Natural killer cell (primary cell): Measurements from ENCODE around the gene FLNA. TPM values are rescaled to one million over a fixed set of nuclear protein-coding genes. Genes with fewer than 3 reads are reported as not detected.

Source experiments
- ATAC-seq, 3 donors: fragments of 150-1000 bp in 2 of 3; fragments of 200-7000 bp in 1 of 3; cut with Tn5 transposase; 1 replicate in 1 of 3; 2 replicates in 2 of 3; pipeline ENCODE4 v1.10.0; 2021; ENCODE audit warnings: mild to moderate bottlenecking in 2 of 3, moderate library complexity in 2 of 3
- DNase-seq, 2 donors: peaks; one replicate each; pipeline versions ENCODE4 v3.0.0 to v3.0.0-alpha.2; 2013 to 2021; ENCODE audit warnings: mixed read lengths in 1 of 2
- H3K27ac ChIP-seq: one replicate; pipeline ENCODE4 v1.5.1; 2013; ENCODE audit warnings: mild to moderate bottlenecking, low read length
- H3K27me3 ChIP-seq: one replicate; pipeline ENCODE4 v1.6.1; 2013; ENCODE audit warnings: low read length; ENCODE audit not compliant: control insufficient read depth, insufficient read depth
- H3K36me3 ChIP-seq: one replicate; pipeline ENCODE4 v1.6.1; 2013; ENCODE audit warnings: low read length; ENCODE audit not compliant: control insufficient read depth, insufficient read depth
- H3K4me1 ChIP-seq: one replicate; pipeline ENCODE4 v1.6.1; 2013; ENCODE audit warnings: low read length; ENCODE audit not compliant: control insufficient read depth, insufficient read depth
- H3K4me3 ChIP-seq: one replicate; pipeline ENCODE4 v1.5.1; 2013; ENCODE audit warnings: low read length
- H3K9me3 ChIP-seq: one replicate; pipeline ENCODE4 v1.6.1; 2013; ENCODE audit warnings: low read length; ENCODE audit not compliant: control insufficient read depth, insufficient read depth
- H3K27ac Mint-ChIP-seq, 2 donors: one replicate each; pipeline ENCODE4 v1.8.0; 2022; ENCODE audit warnings: mild to moderate bottlenecking in 2 of 2, mixed read lengths in 2 of 2, moderate library complexity in 1 of 2
- H3K27me3 Mint-ChIP-seq, 2 donors: one replicate each; pipeline ENCODE4 v1.8.0; 2022; ENCODE audit warnings: low read depth in 2 of 2, mixed read lengths in 2 of 2
- H3K36me3 Mint-ChIP-seq: one replicate; pipeline ENCODE4 v1.8.0; 2022; ENCODE audit warnings: mixed read lengths
- H3K4me1 Mint-ChIP-seq, 2 donors: one replicate each; pipeline ENCODE4 v1.8.0; 2022; ENCODE audit warnings: mixed read lengths in 2 of 2
- H3K4me3 Mint-ChIP-seq: one replicate; pipeline ENCODE4 v1.8.0; 2022; ENCODE audit warnings: mild to moderate bottlenecking, moderate library complexity, mixed read lengths
- H3K9me3 Mint-ChIP-seq, 2 donors: one replicate each; pipeline ENCODE4 v1.8.0; 2022; ENCODE audit warnings: mixed read lengths in 2 of 2
- CTCF ChIP-seq: fragments of 200-600 bp; IDR thresholded peaks from one replicate; pipeline ENCODE4 v1.8.0; 2022; ENCODE audit warnings: antibody characterized with exemption
- WGBS: methylation state at CpG from one replicate; pipeline ENCODE4 v1.1.7; 2013; ENCODE audit warnings: missing lambda C conversion rate; ENCODE audit not compliant: insufficient coverage; 5-methylcytosine and 5-hydroxymethylcytosine counted together
- intact Hi-C: fragments of 100-400 bp; cut with micrococcal nuclease; formaldehyde crosslinking; loops from one replicate; pipeline ENCODE4 v1.14.2; 2022
- total RNA-seq, 4 donors: library from RNA; stranded (reverse); fragments of 120-200 nt in 1 of 4; gene quantifications; one replicate each; pipeline versions ENCODE4 v1.2.3 to v1.2.4, GENCODE V29; 2013 to 2022

FLNA gene
- total RNA-seq, 3 donors from 2014 or later (not counting 1 experiment from before 2014, with no cell fraction given), result 2,872 to 3,483 (median 2,927) TPM

- Histone ChIP-seq H3K4me3 (no peak overlapping the region), H3K36me3 (peaks cover 63% of the 10 kb centered on the region), H3K4me1 (peaks cover 62% of the 10 kb centered on the region), H3K9me3 (no peaks in the 10 kb centered on the region), H3K27me3 (no peaks in the 10 kb centered on the region), H3K27ac (peak overlapping the region; percentile 100)
- peak overlapping the region; percentile 55 for H3K4me3 Mint-ChIP-seq
- peaks cover 11 to 26% of the 10 kb centered on the region in 2 donors for H3K4me1 Mint-ChIP-seq
- peak overlapping the region; percentile 86 to 95 for H3K27ac Mint-ChIP-seq
- intact Hi-C loops, result no loop called here
- no peak for TF ChIP-seq CTCF
- ATAC-seq, result no peak
- H3K9me3 Mint-ChIP-seq, result no peaks in the 10 kb centered on the region
- H3K36me3 Mint-ChIP-seq, result no peaks in the 10 kb centered on the region
- WGBS, result 40% methylated on average over 10 of the region's 11 CpGs
- no peaks in the 10 kb centered on the region for H3K27me3 Mint-ChIP-seq
- no peak for DNase-seq
Observed at GRCh38 chrX:154366666-154367055, 7.8 kb downstream of the FLNA start.

- Histone ChIP-seq H3K27me3 (no peaks in the 10 kb centered on the region), H3K9me3 (no peaks in the 10 kb centered on the region), H3K4me3 (no peak overlapping the region), H3K27ac (peak overlapping the region; percentile 100), H3K36me3 (peaks cover 69% of the 10 kb centered on the region), H3K4me1 (peaks cover 67% of the 10 kb centered on the region)
- Mint-ChIP-seq H3K36me3 (no peaks in the 10 kb centered on the region), H3K4me3 (peak overlapping the region; percentile 9), H3K4me1 (peaks cover 11 to 26% of the 10 kb centered on the region in 2 donors), H3K27me3 (no peaks in the 10 kb centered on the region), H3K9me3 (no peaks in the 10 kb centered on the region), H3K27ac (peak overlapping the region; percentile 86 to 95)
- DNase-seq (no peak), ATAC-seq (no peak)
- WGBS, result 84% methylated on average over 32 of the region's 32 CpGs
- intact Hi-C loops, result no loop called here
- TF ChIP-seq CTCF, result no peak
Observed at GRCh38 chrX:154365997-154366665, 8.3 kb downstream of the FLNA start.

- H3K27me3 Mint-ChIP-seq, result no peaks in the 10 kb centered on the region
- H3K9me3 ChIP-seq, result no peaks in the 10 kb centered on the region
- peak overlapping the region; percentile 25 for H3K27ac ChIP-seq
- peaks cover 11 to 26% of the 10 kb centered on the region in 2 donors for H3K4me1 Mint-ChIP-seq
- H3K4me1 ChIP-seq, result peaks cover 74% of the 10 kb centered on the region
- H3K4me3 ChIP-seq, result no peak overlapping the region
- DNase-seq, result no peak
- no peaks in the 10 kb centered on the region for H3K27me3 ChIP-seq
- H3K9me3 Mint-ChIP-seq, result no peaks in the 10 kb centered on the region
- no peak for TF ChIP-seq CTCF
- peak overlapping the region; percentile 53 for H3K4me3 Mint-ChIP-seq
- peak overlapping the region; percentile 86 to 95 for H3K27ac Mint-ChIP-seq
- 86% methylated on average over 17 of the region's 20 CpGs for WGBS
- no peaks in the 10 kb centered on the region for H3K36me3 Mint-ChIP-seq
- intact Hi-C loops, result no loop called here
- H3K36me3 ChIP-seq, result peaks cover 76% of the 10 kb centered on the region
- no peak for ATAC-seq
Observed at GRCh38 chrX:154365052-154365600, 9.3 kb downstream of the FLNA start.
